Activated naive CD8-positive, alpha-beta T cell (primary cell): ENCODE results near the gene WFDC8.

ENCODE experiments used
- H3K27ac Mint-ChIP-seq: one replicate; pipeline ENCODE4 v1.8.0; 2021; ENCODE audit warnings: mixed read lengths
- H3K27me3 Mint-ChIP-seq: one replicate; pipeline ENCODE4 v1.8.0; 2021; ENCODE audit warnings: mixed read lengths
- H3K36me3 Mint-ChIP-seq: one replicate; pipeline ENCODE4 v1.8.0; 2021; ENCODE audit warnings: mixed read lengths
- H3K4me1 Mint-ChIP-seq: one replicate; pipeline ENCODE4 v1.8.0; 2021; ENCODE audit warnings: low read depth, mixed read lengths
- H3K4me3 Mint-ChIP-seq: one replicate; pipeline ENCODE4 v1.8.0; 2021; ENCODE audit warnings: mild to moderate bottlenecking, mixed read lengths
- H3K9me3 Mint-ChIP-seq: one replicate; pipeline ENCODE4 v1.8.0; 2021; ENCODE audit warnings: low read depth, mixed read lengths

Gene WFDC8

DNA sequence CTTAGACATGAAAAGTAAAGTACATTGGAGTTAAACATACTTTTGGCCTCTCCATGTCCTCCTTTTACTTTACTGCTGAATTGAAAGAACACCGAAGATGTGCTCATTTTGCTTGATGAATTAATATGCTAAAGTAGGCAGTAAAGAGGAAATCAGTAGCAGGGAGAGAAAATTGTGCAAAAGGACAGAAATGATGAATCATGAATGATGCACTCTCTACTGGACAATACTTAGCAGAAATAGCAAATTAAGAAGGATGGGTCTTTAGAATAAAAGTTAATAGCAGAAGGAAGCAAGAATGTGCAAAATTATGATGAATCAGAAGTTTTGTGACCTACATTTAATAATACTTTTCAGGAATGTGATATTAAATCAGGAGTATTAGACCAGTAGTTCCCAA lies 55.3 kb downstream of the WFDC8 start:
- no peak overlapping the region for H3K27ac Mint-ChIP-seq
- no peaks in the 10 kb centered on the region for H3K4me1 Mint-ChIP-seq
- H3K27me3 Mint-ChIP-seq: peaks cover 23% of the 10 kb centered on the region
- no peaks in the 10 kb centered on the region for H3K9me3 Mint-ChIP-seq
- peaks cover 2% of the 10 kb centered on the region for H3K36me3 Mint-ChIP-seq
- H3K4me3 Mint-ChIP-seq: no peak overlapping the region

DNA sequence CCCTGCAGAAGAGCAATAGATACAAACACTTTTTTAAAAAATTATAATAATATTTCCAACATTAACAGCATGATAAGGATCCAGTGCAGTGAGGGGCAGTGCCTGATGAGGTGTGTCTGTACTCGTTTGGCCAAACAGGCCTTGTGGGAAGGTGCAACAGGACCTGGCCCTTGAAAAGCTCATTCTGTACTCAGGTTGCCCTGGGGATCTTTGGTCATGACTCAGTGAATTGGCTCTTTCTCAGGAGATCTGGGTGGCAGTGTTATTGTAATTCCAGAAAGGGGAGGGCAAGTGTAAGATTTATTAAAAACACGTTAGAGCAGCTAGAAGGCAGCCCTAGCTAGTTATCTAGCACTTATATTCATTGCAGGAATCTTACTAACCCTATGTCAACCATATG lies 60.8 kb downstream of the WFDC8 start:
- no peak overlapping the region for H3K27ac Mint-ChIP-seq
- no peaks in the 10 kb centered on the region for H3K9me3 Mint-ChIP-seq
- H3K36me3 Mint-ChIP-seq: peaks cover 2% of the 10 kb centered on the region
- H3K4me1 Mint-ChIP-seq: no peaks in the 10 kb centered on the region
- H3K4me3 Mint-ChIP-seq: no peak overlapping the region
- H3K27me3 Mint-ChIP-seq: peaks cover 15% of the 10 kb centered on the region

DNA sequence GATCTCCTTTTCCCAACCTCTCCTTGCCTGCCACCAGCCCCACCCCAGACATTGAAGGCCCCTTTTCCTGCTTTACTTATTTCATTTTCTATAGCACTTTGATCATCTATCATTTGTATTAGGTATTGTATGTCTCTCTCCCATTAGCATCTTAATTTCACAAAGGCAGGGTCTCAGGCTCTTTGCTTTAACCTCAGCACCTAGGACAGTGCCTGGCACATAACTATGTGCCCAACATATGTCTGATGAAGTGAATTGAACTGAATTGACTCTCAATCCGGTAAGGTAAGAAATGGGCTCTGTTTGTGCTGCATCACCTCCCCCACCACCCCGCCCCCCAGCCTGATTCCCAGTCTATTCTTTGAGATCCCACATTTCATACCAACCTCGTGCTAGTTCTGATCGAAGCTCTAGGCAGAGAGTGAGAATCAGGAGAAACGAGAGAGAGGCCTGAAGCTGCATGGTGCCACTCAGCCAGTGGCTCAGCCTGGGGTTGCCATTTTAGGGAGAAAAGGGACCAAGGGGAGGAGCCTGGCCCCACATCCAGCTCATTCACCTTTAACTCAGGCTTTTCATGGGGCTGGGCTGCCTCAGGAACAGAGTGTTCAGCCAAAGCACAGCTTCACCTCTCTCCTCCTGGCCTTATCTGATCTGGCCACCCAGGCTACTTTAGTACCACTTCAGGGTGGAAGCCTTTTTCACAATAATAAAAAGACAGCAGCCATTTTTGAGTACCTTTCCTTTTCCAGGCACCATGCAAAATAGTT lies 63.8 kb downstream of the WFDC8 start, which contains the start of gene SPINT3:
SPINT3 (minus strand) TSS at position 476 of the 767 bp plus-strand sequence; CDS start at position 462, 14 bp downstream.
- H3K4me1 Mint-ChIP-seq: no peaks in the 10 kb centered on the region
- H3K27ac Mint-ChIP-seq: no peak within 1 kb of the TSS
- H3K9me3 Mint-ChIP-seq: no peaks in the 10 kb centered on the region
- no peak within 1 kb of the TSS for H3K4me3 Mint-ChIP-seq
- H3K36me3 Mint-ChIP-seq: no peaks in the 10 kb centered on the region
- H3K27me3 Mint-ChIP-seq: peaks cover 16% of the 10 kb centered on the region

DNA sequence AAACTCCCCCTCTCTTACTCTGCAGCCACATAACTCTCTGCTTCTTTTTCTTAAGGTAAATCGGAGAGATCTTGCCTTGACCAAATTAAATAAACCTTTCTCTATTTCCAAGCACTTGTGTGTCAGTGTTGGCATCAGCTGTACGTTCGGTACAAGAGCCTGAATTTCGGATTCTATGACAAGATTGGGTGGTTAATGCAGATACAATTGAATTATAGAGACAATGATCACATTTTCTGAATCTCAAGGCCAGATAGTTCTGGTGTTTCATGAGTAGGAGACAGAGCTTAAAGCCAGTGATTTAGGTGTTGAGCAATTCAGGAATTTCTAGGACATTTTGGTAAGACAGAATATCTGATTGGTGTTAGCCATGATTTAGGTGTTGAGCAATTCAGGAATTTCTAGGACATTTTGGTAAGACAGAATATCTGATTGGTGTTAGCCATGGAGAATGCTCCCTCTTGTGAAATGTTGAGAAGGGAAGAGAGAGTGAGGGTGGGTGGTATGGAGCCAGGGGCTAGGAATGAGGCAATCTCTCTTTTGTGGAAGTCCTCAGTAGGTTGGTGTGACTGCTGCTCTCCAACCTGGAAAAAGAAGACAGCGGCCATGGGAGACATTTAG lies 68.7 kb downstream of the WFDC8 start:
- H3K27me3 Mint-ChIP-seq: peaks cover 20% of the 10 kb centered on the region
- H3K27ac Mint-ChIP-seq: no peak overlapping the region
- peaks cover 3% of the 10 kb centered on the region for H3K4me1 Mint-ChIP-seq
- no peaks in the 10 kb centered on the region for H3K9me3 Mint-ChIP-seq
- no peaks in the 10 kb centered on the region for H3K36me3 Mint-ChIP-seq
- no peak overlapping the region for H3K4me3 Mint-ChIP-seq

DNA sequence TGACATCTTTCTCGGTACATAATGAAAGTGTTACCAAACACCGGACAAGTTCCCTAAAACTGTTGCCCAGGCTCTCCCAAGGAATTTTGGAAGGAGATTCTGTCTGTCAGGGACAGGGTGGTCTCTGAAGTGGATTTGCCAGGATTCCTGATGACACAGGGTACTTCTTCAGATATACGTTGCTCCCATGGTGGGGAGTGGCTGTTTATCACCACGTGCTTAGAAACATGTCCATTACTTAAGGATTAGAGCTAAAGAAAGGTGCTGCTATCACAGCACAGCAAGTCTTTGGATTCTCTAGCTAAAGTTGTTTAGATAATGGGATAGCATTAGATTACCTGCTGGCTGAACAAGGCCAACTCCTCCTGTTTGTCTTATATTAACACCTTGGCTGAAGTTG lies 70.0 kb downstream of the WFDC8 start:
- no peak overlapping the region for H3K4me3 Mint-ChIP-seq
- no peaks in the 10 kb centered on the region for H3K9me3 Mint-ChIP-seq
- H3K36me3 Mint-ChIP-seq: no peaks in the 10 kb centered on the region
- H3K27ac Mint-ChIP-seq: no peak overlapping the region
- H3K4me1 Mint-ChIP-seq: peaks cover 3% of the 10 kb centered on the region
- peaks cover 20% of the 10 kb centered on the region for H3K27me3 Mint-ChIP-seq

- Mint-ChIP-seq H3K4me3 (no peak overlapping the region), H3K9me3 (no peaks in the 10 kb centered on the region), H3K27ac (no peak overlapping the region), H3K4me1 (peaks cover 3% of the 10 kb centered on the region), H3K36me3 (no peaks in the 10 kb centered on the region), H3K27me3 (peaks cover 20% of the 10 kb centered on the region)
Observed at GRCh38 chr20:45508068-45508886, 70.8 kb downstream of the WFDC8 start.

GRCh38 chr20:45507011-45507820 lies 71.9 kb downstream of the WFDC8 start:
- no peaks in the 10 kb centered on the region for H3K36me3 Mint-ChIP-seq
- no peak overlapping the region for H3K27ac Mint-ChIP-seq
- peaks cover 22% of the 10 kb centered on the region for H3K27me3 Mint-ChIP-seq
- no peak overlapping the region for H3K4me3 Mint-ChIP-seq
- H3K9me3 Mint-ChIP-seq: no peaks in the 10 kb centered on the region
- peaks cover 3% of the 10 kb centered on the region for H3K4me1 Mint-ChIP-seq

- no peaks in the 10 kb centered on the region for H3K9me3 Mint-ChIP-seq
- no peak overlapping the region for H3K27ac Mint-ChIP-seq
- peaks cover 25% of the 10 kb centered on the region for H3K27me3 Mint-ChIP-seq
- H3K4me3 Mint-ChIP-seq: no peak overlapping the region
- H3K36me3 Mint-ChIP-seq: no peaks in the 10 kb centered on the region
- peaks cover 3% of the 10 kb centered on the region for H3K4me1 Mint-ChIP-seq
Observed at GRCh38 chr20:45506398-45506797, 72.7 kb downstream of the WFDC8 start.

DNA sequence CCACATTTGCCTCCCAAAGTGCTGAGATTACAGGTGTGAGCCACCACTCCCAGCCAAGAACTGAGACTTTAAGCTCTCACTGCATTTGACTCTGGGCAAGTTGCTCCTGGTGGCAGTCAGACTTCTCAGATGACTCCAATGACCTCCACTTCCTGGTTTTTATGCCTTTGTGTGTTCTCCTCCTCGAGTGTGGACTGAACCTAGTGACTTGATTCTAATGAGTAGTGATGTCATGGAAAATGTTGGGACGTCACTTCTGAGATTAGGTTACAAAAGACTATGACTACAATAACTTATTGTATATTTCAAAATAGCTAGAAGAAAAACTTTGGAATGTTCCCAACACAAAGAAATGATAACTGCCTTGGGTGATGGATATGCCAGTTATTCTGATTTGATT lies 75.7 kb downstream of the WFDC8 start:
- Mint-ChIP-seq H3K27ac (no peak overlapping the region), H3K4me1 (peaks cover 3% of the 10 kb centered on the region), H3K9me3 (no peaks in the 10 kb centered on the region), H3K4me3 (no peak overlapping the region), H3K27me3 (peaks cover 25% of the 10 kb centered on the region), H3K36me3 (no peaks in the 10 kb centered on the region)

GRCh38 chr20:45502561-45502960 lies 76.5 kb downstream of the WFDC8 start:
- Mint-ChIP-seq H3K36me3 (no peaks in the 10 kb centered on the region), H3K27ac (no peak overlapping the region), H3K4me3 (no peak overlapping the region), H3K4me1 (peaks cover 3% of the 10 kb centered on the region), H3K27me3 (peaks cover 24% of the 10 kb centered on the region), H3K9me3 (no peaks in the 10 kb centered on the region)
